ENCODE data around the gene ELMO1.

DNA sequence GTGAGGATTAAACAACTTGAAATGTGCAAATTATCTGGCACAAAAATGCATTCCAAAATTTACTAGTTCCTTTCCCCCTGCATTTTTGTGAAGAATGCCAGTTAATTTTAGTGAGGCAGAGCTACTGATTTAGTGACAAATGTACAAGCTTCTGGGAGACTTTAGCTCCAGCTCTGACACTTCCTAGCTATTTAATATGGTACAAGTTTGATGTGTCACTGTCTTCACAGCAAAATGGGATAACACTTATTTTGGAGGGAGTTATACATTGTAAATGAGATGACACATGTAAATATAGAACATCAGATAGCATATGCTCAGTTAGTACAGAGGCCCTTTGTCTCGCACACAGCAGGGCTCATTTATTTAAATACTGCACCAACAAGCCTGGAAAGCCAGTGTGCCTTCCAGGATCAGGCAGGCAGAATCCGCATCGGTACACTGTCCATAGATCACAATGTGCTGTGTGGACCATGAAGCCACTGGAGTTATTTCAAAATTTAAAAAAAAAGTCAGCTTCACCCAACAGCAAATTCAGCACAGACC lies 48.7 kb downstream of the ELMO1 start:
- TF ChIP-seq, protein P1, sequence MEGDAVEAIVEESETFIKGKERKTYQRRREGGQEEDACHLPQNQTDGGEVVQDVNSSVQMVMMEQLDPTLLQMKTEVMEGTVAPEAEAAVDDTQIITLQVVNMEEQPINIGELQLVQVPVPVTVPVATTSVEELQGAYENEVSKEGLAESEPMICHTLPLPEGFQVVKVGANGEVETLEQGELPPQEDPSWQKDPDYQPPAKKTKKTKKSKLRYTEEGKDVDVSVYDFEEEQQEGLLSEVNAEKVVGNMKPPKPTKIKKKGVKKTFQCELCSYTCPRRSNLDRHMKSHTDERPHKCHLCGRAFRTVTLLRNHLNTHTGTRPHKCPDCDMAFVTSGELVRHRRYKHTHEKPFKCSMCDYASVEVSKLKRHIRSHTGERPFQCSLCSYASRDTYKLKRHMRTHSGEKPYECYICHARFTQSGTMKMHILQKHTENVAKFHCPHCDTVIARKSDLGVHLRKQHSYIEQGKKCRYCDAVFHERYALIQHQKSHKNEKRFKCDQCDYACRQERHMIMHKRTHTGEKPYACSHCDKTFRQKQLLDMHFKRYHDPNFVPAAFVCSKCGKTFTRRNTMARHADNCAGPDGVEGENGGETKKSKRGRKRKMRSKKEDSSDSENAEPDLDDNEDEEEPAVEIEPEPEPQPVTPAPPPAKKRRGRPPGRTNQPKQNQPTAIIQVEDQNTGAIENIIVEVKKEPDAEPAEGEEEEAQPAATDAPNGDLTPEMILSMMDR (IDR thresholded peaks at IDR 0.05 in 2 of 3, conservative IDR thresholded peaks at IDR 0.05 in 1 of 3; ENCODE audit: control insufficient read depth in 2 of 3, extremely low read depth in 1 of 3, insufficient read depth in 1 of 3, low read depth in 3 of 3, low read length in 3 of 3): no peak
- no peak for TF ChIP-seq POLR2AphosphoS5 (IDR thresholded peaks at IDR 0.05; ENCODE audit: low read length)
- TF ChIP-seq SP1 (IDR thresholded peaks at IDR 0.05; ENCODE audit: low read depth, low read length): no peak
- no peak for TF ChIP-seq YY1 (IDR thresholded peaks at IDR 0.05; ENCODE audit: low read depth, low read length)
- TF ChIP-seq ZNF217 (IDR thresholded peaks at IDR 0.05): no peak
- TF ChIP-seq CREB1 (IDR thresholded peaks at IDR 0.05; ENCODE audit: low read depth): no peak
- TF ChIP-seq, protein P2, sequence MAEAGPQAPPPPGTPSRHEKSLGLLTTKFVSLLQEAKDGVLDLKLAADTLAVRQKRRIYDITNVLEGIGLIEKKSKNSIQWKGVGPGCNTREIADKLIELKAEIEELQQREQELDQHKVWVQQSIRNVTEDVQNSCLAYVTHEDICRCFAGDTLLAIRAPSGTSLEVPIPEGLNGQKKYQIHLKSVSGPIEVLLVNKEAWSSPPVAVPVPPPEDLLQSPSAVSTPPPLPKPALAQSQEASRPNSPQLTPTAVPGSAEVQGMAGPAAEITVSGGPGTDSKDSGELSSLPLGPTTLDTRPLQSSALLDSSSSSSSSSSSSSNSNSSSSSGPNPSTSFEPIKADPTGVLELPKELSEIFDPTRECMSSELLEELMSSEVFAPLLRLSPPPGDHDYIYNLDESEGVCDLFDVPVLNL (IDR thresholded peaks at IDR 0.05; ENCODE audit: low read depth, low read length): no peak
- no peak for TF ChIP-seq SPI1 (IDR thresholded peaks at IDR 0.05; ENCODE audit: borderline replicate concordance, insufficient read depth, low read depth, low read length)
- no peak for TF ChIP-seq TCF12 (IDR thresholded peaks at IDR 0.05; ENCODE audit: low read depth, low read length)
- TF ChIP-seq DPF2 (IDR thresholded peaks at IDR 0.05): no peak
- TF ChIP-seq NBN (IDR thresholded peaks at IDR 0.05): no peak
- TF ChIP-seq BCL11A (IDR thresholded peaks at IDR 0.05; ENCODE audit: low read depth, low read length): no peak
- no peak for TF ChIP-seq ZNF274 (IDR thresholded peaks at IDR 0.05; ENCODE audit: insufficient read depth, insufficient read length)

Measured in GM12878 (cell line).